Stimulated activated memory B cell treated with anti-CD40 and anti-IgM and Interleukin-4, amounts not matched to agents 10 μg/mL and 1 μg/mL and 100 μg/mL, for 72 hours (primary cell): ENCODE data around the gene CNTNAP5.
A peak's percentile ranks its signal among the peaks of the same experiment; 100 is the strongest.

Experiments used
- ATAC-seq: fragments of 150-1000 bp; cut with Tn5 transposase; 2 replicates; pipeline ENCODE4 v1.10.0; 2021
- H3K27ac Mint-ChIP-seq: one replicate; pipeline ENCODE4 v1.8.0; 2022; ENCODE audit warnings: mild to moderate bottlenecking, mixed read lengths
- H3K27me3 Mint-ChIP-seq: one replicate; pipeline ENCODE4 v1.8.0; 2022; ENCODE audit warnings: mixed read lengths
- H3K36me3 Mint-ChIP-seq: one replicate; pipeline ENCODE4 v1.8.0; 2022; ENCODE audit warnings: mixed read lengths
- H3K4me1 Mint-ChIP-seq: one replicate; pipeline ENCODE4 v1.8.0; 2022; ENCODE audit warnings: mixed read lengths
- H3K4me3 Mint-ChIP-seq: one replicate; pipeline ENCODE4 v1.8.0; 2022; ENCODE audit warnings: mild to moderate bottlenecking, moderate library complexity, mixed read lengths
- H3K9me3 Mint-ChIP-seq: one replicate; pipeline ENCODE4 v1.8.0; 2022; ENCODE audit warnings: mixed read lengths

CNTNAP5 gene

DNA sequence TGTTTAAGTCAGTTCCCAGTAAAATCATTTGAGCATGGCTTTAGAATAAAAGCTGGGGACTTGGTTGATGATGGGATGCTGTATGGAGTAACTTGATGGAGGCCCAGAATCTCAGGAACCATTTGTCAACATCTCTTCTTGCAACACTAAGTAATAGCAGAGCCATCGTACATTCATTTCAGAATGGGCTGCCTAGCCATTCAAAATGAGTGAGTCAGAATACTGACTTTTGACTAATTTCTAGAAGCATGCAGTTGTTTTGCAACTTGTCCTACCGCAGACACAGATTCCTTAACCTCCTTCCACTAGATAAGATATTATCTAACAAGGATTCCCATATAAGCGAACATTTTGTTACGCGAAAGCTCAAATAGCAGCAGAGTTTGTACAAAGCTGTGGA lies 229.5 kb downstream of the CNTNAP5 start:
- H3K4me1 Mint-ChIP-seq = no peaks in the 10 kb centered on the region
- H3K27ac Mint-ChIP-seq = no peak overlapping the region
- no peaks in the 10 kb centered on the region for H3K27me3 Mint-ChIP-seq
- no peaks in the 10 kb centered on the region for H3K36me3 Mint-ChIP-seq
- no peak for ATAC-seq
- H3K9me3 Mint-ChIP-seq = peaks cover 3% of the 10 kb centered on the region
- no peak overlapping the region for H3K4me3 Mint-ChIP-seq

DNA sequence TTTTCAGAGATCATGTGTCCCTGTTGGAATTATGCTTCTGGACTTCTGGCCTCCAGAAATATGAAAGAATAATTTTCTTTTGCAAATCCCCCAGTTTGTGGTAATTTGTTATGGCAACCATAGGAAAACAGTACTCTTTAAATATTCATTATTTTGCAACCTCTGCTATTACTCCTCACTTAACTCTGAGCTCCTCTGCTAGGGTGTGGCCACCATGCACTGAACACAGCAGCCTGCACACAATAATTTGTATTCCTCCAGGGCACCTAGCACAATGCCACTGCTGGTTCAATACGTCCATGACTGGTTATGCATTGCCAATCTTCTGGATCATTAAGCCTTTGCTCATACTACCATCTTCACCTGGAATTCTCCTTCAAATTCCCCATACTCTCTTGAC lies 232.0 kb downstream of the CNTNAP5 start:
- peaks cover 3% of the 10 kb centered on the region for H3K9me3 Mint-ChIP-seq
- H3K4me3 Mint-ChIP-seq = no peak overlapping the region
- H3K36me3 Mint-ChIP-seq = no peaks in the 10 kb centered on the region
- no peaks in the 10 kb centered on the region for H3K27me3 Mint-ChIP-seq
- H3K4me1 Mint-ChIP-seq = no peaks in the 10 kb centered on the region
- no peak overlapping the region for H3K27ac Mint-ChIP-seq
- ATAC-seq = no peak

DNA sequence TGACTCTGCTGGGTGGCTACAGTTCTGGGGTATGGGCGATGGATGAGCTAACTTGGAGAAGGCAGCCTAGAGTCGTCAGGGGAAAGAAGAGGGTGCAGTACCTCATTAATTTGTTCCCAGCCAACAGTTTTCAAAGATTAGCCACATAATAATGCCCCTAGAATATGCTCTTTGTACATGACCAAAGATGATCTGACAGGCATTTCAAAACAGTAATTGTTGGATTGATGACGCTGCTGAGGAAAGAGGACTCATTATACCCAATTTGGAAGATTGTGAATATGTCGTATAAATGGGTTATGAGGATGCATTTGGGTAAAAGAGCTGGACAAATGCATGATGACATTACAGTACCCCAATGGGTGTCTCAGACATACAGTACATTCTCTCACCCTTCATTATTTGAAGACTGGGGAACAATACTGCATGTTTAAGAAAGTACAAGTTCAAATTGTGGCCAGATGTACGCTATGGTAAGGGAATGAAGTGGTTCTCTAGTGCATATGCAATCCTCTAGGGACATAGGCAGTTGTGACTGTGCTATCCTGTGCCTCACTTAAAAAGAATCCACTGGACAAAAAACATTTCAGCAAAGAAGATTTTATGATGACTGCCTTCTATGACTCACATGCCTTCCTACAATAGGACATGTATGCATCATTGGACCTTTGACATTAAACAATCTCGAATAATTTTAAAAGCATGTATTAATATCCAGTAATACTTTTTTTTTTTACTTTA lies 233.2 kb downstream of the CNTNAP5 start:
- no peak for ATAC-seq
- Mint-ChIP-seq H3K27ac (no peak overlapping the region), H3K4me3 (no peak overlapping the region), H3K27me3 (no peaks in the 10 kb centered on the region), H3K9me3 (peaks cover 3% of the 10 kb centered on the region), H3K4me1 (no peaks in the 10 kb centered on the region), H3K36me3 (no peaks in the 10 kb centered on the region)

DNA sequence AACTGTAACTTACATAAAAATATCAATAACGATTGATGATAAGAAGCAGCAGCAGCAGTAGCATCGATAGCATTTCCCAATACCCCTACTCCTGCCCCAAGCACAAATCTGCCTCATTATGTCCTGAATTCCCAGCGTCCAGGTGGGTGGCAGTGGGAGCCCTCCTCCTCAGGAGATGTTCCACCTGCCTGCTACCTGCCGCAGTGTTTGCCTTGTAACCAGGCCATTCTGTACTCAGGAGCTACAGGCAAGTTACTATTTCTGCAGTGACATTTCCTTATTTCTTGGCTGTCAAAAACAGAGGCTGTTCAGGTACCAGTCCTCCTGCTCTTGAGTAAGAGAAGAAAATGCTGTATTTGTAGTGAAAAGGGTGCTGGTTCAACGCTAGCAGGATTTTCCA lies 236.4 kb downstream of the CNTNAP5 start:
- H3K36me3 Mint-ChIP-seq = no peaks in the 10 kb centered on the region
- H3K4me1 Mint-ChIP-seq = no peaks in the 10 kb centered on the region
- no peak overlapping the region for H3K27ac Mint-ChIP-seq
- H3K4me3 Mint-ChIP-seq = no peak overlapping the region
- no peaks in the 10 kb centered on the region for H3K27me3 Mint-ChIP-seq
- no peak for ATAC-seq
- peaks cover 6% of the 10 kb centered on the region for H3K9me3 Mint-ChIP-seq

DNA sequence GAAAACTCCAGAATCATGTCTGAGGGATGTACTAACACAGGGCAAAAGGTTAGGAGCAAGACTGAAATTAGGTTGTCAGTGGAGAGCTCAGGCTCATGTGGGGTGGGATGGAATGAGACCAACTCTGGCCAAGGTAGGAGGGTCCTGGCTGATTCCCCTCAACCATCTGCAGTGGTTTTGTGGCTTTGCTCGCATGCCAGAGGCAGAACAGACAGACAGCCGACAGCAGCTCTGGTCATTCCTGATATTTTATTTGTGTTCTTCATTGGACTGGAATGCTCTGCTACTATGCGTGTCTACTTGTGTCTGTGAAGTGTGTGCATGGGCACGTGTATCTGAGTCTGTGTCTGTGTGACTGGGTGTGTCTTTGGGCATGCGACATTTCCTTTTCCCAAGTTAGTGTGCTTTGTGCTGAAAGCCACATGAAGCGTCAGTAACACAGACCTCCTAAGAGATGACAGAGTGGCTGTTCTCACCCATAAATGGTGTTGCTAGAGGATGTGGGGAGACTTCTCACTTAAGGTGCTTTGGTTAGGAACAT lies 239.5 kb downstream of the CNTNAP5 start:
- Mint-ChIP-seq H3K9me3 (peaks cover 6% of the 10 kb centered on the region), H3K4me1 (no peaks in the 10 kb centered on the region), H3K36me3 (no peaks in the 10 kb centered on the region), H3K27me3 (no peaks in the 10 kb centered on the region), H3K4me3 (no peak overlapping the region), H3K27ac (no peak overlapping the region)
- ATAC-seq = peak; percentile 16

DNA sequence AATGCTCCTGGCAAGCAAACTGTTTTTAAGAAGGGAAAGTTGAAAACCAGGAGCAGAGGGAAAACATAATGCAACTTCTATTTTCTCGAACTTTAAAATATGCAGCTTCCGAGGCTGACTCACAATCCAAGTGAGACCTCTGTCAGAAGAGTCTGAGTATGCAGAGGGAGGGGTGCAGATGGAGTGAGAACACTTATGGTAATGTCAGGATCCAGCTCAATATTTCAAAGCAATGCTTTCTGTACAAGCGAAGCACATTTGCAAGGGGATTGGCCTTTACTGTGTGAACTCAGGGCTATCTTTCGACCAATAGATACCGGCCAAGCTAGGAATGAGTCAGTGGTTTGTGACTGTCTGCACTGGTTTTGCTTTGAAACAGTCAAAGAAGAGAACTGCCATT lies 242.7 kb downstream of the CNTNAP5 start:
- Mint-ChIP-seq H3K27me3 (no peaks in the 10 kb centered on the region), H3K4me1 (no peaks in the 10 kb centered on the region), H3K9me3 (peaks cover 6% of the 10 kb centered on the region), H3K27ac (no peak overlapping the region), H3K4me3 (no peak overlapping the region), H3K36me3 (no peaks in the 10 kb centered on the region)
- no peak for ATAC-seq

DNA sequence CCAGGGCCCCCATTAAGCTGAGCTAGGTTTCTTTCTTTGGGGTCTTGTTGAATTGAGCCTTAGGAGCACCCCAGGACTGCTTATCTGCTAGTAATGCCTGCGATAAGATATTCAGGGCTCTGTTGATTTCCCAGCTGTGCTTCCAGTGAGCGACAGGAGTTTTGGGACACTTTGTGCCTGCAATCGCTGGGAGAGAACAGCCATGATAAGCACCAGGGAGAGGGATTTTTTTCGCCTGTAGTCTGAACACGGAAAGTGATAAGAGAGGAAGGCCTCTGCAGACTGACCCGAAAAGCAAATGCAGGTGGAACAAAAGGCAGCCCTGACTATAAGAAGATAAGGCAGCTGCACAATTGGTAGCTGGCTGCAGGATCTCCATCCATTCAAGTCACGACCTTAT lies 244.3 kb downstream of the CNTNAP5 start:
- Mint-ChIP-seq H3K4me3 (no peak overlapping the region), H3K27ac (no peak overlapping the region), H3K9me3 (peaks cover 4% of the 10 kb centered on the region), H3K36me3 (no peaks in the 10 kb centered on the region), H3K27me3 (no peaks in the 10 kb centered on the region), H3K4me1 (no peaks in the 10 kb centered on the region)
- no peak for ATAC-seq

DNA sequence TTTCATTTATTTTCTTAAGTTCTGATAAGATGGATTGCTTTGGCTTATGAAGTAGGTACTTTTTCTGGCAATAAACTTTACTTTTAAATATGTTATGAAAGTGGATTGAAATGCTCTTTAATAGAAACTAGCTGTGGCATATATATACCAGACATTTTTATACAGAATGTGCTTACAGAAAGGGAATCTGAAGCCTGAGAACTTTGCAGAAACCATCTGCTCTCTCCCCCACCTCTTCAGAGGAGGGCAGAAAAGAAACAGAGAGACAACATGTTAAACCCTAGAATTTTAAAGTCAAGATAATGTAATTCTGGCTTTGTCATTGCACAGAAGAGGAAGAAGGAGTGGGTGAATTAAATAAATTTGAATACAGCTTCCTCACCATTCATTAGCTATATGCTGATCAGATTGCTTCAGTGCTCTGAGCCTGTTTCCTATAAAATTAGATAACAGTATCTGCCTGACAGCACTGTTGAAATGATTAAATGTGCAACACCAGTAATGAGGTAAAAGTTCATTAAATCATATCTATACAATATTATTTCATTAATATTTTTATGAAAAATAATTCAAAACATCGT lies 247.3 kb downstream of the CNTNAP5 start:
- H3K36me3 Mint-ChIP-seq = no peaks in the 10 kb centered on the region
- no peaks in the 10 kb centered on the region for H3K4me1 Mint-ChIP-seq
- no peaks in the 10 kb centered on the region for H3K27me3 Mint-ChIP-seq
- H3K4me3 Mint-ChIP-seq = no peak overlapping the region
- ATAC-seq = no peak
- H3K27ac Mint-ChIP-seq = no peak overlapping the region
- no peaks in the 10 kb centered on the region for H3K9me3 Mint-ChIP-seq

DNA sequence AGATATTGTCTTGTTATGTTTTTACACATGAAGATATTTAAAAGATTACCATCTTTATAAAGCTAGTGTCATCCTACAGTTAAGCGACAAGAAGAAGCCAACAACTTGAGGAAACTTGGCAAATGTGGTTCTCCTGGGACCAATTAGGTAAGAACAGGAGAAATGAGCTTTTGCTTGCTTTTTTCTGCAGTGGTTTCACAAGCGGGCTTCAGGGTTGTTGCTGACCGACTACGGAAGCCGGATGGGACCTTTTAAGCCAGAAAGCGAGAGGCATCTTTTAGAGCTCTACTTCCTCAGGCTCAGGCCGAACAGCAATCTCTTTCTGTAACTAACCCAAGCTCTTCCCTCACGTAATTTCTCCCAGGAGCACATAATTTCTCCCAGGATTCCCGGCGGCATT lies 256.5 kb downstream of the CNTNAP5 start:
- Mint-ChIP-seq H3K27me3 (no peaks in the 10 kb centered on the region), H3K4me3 (no peak overlapping the region), H3K27ac (no peak overlapping the region), H3K9me3 (peaks cover 7% of the 10 kb centered on the region), H3K36me3 (no peaks in the 10 kb centered on the region), H3K4me1 (no peaks in the 10 kb centered on the region)
- ATAC-seq = no peak

DNA sequence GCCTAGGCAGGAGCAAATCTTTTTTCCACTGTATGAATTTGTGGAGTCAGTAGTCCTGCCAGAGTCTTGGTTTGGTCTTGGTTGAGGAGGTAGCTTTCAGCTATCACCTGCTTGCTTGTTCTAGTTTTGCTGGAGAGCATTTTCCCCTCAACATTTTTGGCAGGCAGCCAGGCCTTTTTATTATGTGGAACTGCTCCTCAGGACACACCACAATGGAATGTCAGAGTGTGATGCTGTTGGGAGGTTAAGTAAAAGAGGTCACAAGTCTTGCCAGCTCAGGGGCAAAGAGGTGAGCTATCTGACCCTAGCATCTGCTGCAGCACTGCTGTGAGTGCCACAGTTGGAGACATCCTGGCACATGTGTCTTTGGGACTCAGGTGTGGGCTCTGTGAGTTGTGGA lies 258.0 kb downstream of the CNTNAP5 start:
- H3K36me3 Mint-ChIP-seq = no peaks in the 10 kb centered on the region
- H3K4me1 Mint-ChIP-seq = no peaks in the 10 kb centered on the region
- H3K27ac Mint-ChIP-seq = no peak overlapping the region
- no peaks in the 10 kb centered on the region for H3K27me3 Mint-ChIP-seq
- peaks cover 7% of the 10 kb centered on the region for H3K9me3 Mint-ChIP-seq
- no peak for ATAC-seq
- no peak overlapping the region for H3K4me3 Mint-ChIP-seq

DNA sequence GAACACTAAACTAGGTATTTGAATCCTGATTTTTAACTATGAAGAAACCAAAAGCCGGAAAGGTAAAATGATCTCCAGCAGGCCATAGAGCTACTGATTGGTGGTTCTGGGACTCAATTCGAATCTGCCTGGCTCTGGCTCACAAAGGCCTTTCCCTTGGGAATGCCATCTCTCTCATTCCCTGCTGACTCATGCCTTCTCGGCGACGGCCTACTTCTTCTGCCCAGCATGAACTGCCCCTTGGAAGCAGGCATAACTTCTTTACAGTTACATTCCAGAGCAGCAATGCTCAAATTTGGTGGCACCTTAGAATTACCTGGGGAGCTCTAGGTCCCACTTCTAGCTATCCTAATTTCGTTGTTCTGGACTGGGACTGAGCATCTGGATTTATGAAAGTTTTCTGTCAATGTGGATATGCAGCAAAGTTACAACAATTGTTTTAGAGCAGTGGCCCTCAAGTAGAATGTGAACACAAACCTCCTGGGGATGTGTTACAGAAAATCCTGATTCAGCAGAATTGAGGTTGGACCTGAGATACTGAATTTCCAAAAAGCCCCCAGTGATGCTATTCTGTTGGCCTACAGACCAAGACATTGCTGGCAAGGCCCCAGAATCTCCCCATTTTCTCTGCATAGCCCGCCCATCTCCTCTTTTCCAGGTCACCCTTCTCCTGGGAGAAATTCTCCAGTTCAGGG lies 261.1 kb downstream of the CNTNAP5 start:
- H3K27me3 Mint-ChIP-seq = no peaks in the 10 kb centered on the region
- no peak for ATAC-seq
- H3K36me3 Mint-ChIP-seq = no peaks in the 10 kb centered on the region
- H3K9me3 Mint-ChIP-seq = peaks cover 7% of the 10 kb centered on the region
- no peaks in the 10 kb centered on the region for H3K4me1 Mint-ChIP-seq
- H3K27ac Mint-ChIP-seq = no peak overlapping the region
- no peak overlapping the region for H3K4me3 Mint-ChIP-seq

DNA sequence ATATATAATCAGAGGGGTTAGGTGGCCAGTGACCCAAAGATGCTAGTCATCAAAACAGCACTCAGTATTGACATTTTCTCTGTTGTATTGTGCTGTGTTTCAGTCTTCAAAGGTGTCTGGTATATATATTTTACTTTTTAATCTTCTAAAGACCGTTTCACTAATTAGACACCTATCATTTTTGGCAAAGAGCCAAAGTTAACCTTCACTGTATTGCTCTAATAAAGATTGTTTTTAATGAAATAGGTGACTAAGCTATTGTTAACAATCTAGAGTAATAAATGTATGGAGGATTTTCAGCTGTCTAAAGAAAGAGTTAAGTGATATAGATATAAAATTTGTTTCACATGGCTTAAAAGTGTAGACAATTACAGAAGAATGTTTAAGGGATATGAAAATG lies 264.0 kb downstream of the CNTNAP5 start:
- H3K9me3 Mint-ChIP-seq = peaks cover 5% of the 10 kb centered on the region
- ATAC-seq = no peak
- H3K4me3 Mint-ChIP-seq = no peak overlapping the region
- H3K36me3 Mint-ChIP-seq = no peaks in the 10 kb centered on the region
- no peak overlapping the region for H3K27ac Mint-ChIP-seq
- no peaks in the 10 kb centered on the region for H3K4me1 Mint-ChIP-seq
- no peaks in the 10 kb centered on the region for H3K27me3 Mint-ChIP-seq

DNA sequence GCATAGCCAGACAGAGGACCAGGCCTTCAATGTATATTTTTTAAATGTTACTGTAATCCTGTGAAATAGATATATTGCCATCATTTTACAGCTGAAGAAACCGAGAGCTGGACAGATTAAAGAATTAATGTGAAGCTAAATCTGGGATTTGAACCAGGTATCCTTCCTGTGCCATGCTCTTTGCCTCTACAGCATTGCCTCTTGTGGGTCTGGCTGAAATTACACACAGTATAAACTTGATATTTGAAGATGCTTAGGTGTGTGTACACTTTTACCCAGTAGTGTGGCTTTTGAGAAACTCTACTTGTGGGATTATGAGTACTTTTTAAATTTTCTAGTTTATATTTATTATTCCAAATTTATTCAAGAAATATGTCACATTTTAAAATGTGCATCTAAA lies 264.5 kb downstream of the CNTNAP5 start:
- Mint-ChIP-seq H3K27me3 (no peaks in the 10 kb centered on the region), H3K4me1 (no peaks in the 10 kb centered on the region), H3K4me3 (no peak overlapping the region), H3K36me3 (no peaks in the 10 kb centered on the region), H3K27ac (no peak overlapping the region), H3K9me3 (peaks cover 5% of the 10 kb centered on the region)
- ATAC-seq = no peak

DNA sequence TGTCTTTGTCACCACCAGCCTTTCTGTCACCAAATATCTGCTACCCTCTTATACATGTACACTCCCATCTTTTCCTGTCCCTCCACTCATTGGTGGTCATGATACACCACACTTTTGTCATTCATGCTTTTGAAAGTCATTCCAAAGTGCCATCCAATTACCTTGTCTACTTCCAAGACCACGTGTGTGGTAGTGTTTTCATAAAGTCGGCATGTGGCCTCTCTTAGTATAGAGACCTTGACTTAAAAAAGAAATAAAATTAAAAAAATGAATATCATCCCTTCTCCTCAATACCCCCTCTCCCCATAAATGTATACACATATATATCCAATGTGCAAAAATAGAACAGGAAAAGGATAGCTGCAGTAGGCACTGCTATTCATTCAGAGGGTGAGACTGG lies 271.4 kb downstream of the CNTNAP5 start:
- no peaks in the 10 kb centered on the region for H3K4me1 Mint-ChIP-seq
- ATAC-seq = no peak
- peaks cover 8% of the 10 kb centered on the region for H3K9me3 Mint-ChIP-seq
- no peak overlapping the region for H3K4me3 Mint-ChIP-seq
- no peaks in the 10 kb centered on the region for H3K27me3 Mint-ChIP-seq
- no peaks in the 10 kb centered on the region for H3K36me3 Mint-ChIP-seq
- H3K27ac Mint-ChIP-seq = no peak overlapping the region

DNA sequence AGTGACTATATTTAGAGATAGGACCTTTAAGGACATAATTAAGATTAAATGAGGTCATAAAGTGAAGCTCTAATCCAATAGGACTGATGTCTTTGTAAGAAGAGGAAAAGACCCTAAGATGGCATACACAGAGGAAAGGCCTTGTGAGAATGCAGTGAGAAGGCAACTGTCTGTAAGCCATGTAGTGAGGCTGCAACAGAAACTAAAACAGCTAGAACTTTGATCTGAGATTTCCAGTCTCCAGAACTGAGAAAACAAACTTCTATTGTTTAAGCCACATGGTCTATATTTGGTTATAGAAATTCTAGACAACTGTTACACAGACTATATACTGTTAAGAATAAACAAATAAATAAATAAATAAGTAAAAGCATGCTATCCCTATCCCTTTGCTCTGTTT lies 276.8 kb downstream of the CNTNAP5 start:
- Mint-ChIP-seq H3K9me3 (peaks cover 6% of the 10 kb centered on the region), H3K27me3 (no peaks in the 10 kb centered on the region), H3K4me3 (no peak overlapping the region), H3K36me3 (no peaks in the 10 kb centered on the region), H3K27ac (no peak overlapping the region), H3K4me1 (no peaks in the 10 kb centered on the region)
- no peak for ATAC-seq
